ENCODE results near the gene TMEM9B.
"Not testable (repeated sequence)": the region's sequence is repeated elsewhere in the genome, so short reads cannot be mapped to it uniquely, and the experiment has no call there.

TMEM9B gene
- 22.8 to 32.0 (median 28.8) reads per million in 3 donors for total RNA-seq

DNA sequence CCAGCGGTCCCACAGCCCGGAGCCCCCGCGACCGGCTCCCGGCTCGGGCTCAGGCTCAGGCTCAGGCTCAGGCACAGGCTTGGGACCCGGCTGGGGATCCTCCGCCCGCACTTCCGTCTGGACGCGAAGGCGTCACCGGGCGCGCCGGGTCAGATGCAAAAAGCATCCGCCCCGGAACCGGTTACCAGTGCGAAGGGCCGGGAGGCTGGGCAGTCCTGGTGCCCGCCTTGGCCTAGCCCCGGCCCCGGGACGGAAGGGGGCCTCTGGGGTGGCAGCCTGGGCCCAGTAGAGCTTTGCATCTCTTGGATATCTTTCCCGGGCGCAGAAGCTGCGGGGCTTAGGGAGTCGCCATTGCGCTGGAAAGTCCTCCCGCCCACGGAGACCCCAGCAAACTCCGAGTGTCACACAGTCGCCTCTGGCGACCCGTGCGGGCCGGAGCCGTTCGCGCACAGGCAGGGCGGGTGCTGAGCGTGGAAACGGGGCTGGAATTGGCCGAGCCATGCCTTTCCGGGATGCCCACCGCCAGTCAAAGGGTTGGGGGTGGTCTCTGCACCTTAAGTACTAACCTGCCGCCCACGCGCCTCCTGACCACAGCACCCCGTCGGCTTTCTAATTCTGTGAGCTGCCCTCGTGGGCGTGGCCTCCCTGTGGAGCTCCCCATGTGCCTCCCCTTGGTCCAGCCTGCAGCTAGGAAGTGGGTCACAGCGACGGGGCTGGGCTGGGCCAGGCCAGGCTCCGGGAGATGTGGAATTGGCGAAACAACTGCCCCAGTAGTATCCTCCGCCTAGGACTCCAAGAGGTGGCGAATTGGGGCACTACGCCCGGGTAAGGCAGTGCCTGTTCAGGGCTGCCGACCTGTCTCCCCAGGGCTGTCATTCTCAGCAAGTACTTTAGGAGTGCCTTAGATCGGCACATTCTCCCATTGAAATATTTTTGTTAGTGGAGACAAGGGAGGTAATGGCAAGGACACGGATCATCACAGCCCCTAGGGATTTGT lies at the start of gene TMEM9B:
Gene TMEM9B, minus strand, starts transcription at position 119 of the 997 bp plus-strand sequence. CDS start 129 bp downstream, outside the sequence.
- Histone ChIP-seq H3K27ac (ENCODE audit: insufficient read depth, low read length, poor library complexity, severe bottlenecking) (peak within 1 kb of the TSS; percentile 86), H3K4me3 (ENCODE audit: insufficient read depth, low read depth, low read length, poor library complexity, severe bottlenecking) (peak within 1 kb of the TSS; percentile 93), H3K27me3 (replicated peaks; ENCODE audit: control insufficient read depth, insufficient read depth, low read length, poor library complexity, severe bottlenecking) (no peaks in the 10 kb centered on the region), H3K36me3 (ENCODE audit: control insufficient read depth, insufficient read depth, low read length) (no peaks in the 10 kb centered on the region), H3K9me3 (ENCODE audit: control insufficient read depth, low read length) (no peaks in the 10 kb centered on the region), H3K4me1 (ENCODE audit: control insufficient read depth, insufficient read depth, low read length, poor library complexity, severe bottlenecking) (peaks cover 13% of the 10 kb centered on the region)
- DNase-seq, result peak; percentile 43 to 66 (median 60)

DNA sequence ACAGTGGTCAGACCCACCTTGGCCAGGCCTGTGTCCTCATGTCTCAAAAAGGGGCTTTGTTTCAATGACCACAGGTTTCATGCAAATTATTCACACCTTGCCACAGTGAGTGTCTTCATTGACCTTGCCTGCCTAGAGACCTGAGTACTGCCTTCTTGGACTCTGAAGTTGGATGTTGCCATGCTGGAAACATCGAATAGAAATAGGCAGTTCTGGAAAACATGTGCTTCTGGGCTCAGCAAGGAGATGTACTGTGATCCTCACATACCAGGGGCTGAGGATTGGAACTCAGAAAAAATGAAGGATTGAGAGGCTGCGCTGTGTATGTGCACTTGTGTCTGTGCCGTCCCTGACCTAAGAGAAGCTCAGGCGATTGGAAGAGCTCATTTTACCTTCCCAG lies 49.1 kb upstream of the TMEM9B start:
- DNase-seq, result no peak
- Histone ChIP-seq H3K9me3 (ENCODE audit: control insufficient read depth, low read length) (no peaks in the 10 kb centered on the region), H3K36me3 (ENCODE audit: control insufficient read depth, insufficient read depth, low read length) (no peaks in the 10 kb centered on the region), H3K4me1 (ENCODE audit: control insufficient read depth, insufficient read depth, low read length, poor library complexity, severe bottlenecking) (peaks cover 9% of the 10 kb centered on the region), H3K4me3 (ENCODE audit: insufficient read depth, low read depth, low read length, poor library complexity, severe bottlenecking) (no peak overlapping the region), H3K27me3 (replicated peaks; ENCODE audit: control insufficient read depth, insufficient read depth, low read length, poor library complexity, severe bottlenecking) (no peaks in the 10 kb centered on the region), H3K27ac (ENCODE audit: insufficient read depth, low read length, poor library complexity, severe bottlenecking) (no peak overlapping the region)

DNA sequence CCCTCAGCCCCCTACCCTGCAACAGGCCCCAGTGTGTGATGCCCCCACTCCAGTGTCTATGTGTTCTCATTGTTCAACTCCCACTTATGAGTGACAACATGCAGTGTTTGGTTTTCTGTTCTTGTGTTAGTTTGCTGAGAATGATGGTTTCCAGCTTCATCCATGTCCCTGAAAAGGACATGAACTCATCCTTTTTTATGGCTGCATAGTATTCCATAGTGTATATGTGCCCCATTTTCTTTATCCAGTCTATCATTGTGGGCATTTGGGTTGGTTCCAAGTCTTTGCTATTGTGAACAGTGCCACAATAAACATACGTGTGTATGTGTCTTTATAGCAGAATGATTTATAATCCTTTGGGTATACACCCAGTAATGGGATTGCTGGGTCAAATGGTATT lies 45.3 kb upstream of the TMEM9B start:
- not testable (repeated sequence) for H3K4me3 ChIP-seq (ENCODE audit: insufficient read depth, low read depth, low read length, poor library complexity, severe bottlenecking); H3K27ac ChIP-seq (ENCODE audit: insufficient read depth, low read length, poor library complexity, severe bottlenecking); H3K4me1 ChIP-seq (ENCODE audit: control insufficient read depth, insufficient read depth, low read length, poor library complexity, severe bottlenecking); H3K9me3 ChIP-seq (ENCODE audit: control insufficient read depth, low read length); H3K27me3 ChIP-seq (replicated peaks; ENCODE audit: control insufficient read depth, insufficient read depth, low read length, poor library complexity, severe bottlenecking); DNase-seq; H3K36me3 ChIP-seq (ENCODE audit: control insufficient read depth, insufficient read depth, low read length)

DNA sequence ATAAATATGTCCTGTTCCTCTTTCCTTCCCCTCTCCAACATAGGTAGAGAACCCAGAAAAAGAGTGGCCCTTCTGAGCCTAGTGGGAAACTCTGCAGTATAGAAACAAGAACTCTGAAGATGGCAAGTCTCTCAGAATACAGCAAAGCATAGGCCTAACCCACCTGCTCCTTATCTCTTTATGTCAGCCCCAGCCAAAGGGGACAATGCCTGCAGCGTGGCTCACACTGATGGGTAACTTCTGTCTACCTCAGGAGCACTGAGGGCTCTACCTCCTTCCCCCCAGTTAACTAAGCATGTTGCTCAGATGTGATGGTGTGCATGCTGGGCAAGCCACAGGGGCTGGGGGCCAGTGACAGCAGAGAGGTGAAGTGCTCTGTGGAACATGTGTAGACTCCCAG lies 44.4 kb upstream of the TMEM9B start:
- peaks cover 8% of the 10 kb centered on the region for H3K4me1 ChIP-seq (ENCODE audit: control insufficient read depth, insufficient read depth, low read length, poor library complexity, severe bottlenecking)
- H3K4me3 ChIP-seq (ENCODE audit: insufficient read depth, low read depth, low read length, poor library complexity, severe bottlenecking), result no peak overlapping the region
- DNase-seq, result no peak
- H3K36me3 ChIP-seq (ENCODE audit: control insufficient read depth, insufficient read depth, low read length), result no peaks in the 10 kb centered on the region
- no peaks in the 10 kb centered on the region for H3K27me3 ChIP-seq (replicated peaks; ENCODE audit: control insufficient read depth, insufficient read depth, low read length, poor library complexity, severe bottlenecking)
- no peak overlapping the region for H3K27ac ChIP-seq (ENCODE audit: insufficient read depth, low read length, poor library complexity, severe bottlenecking)
- H3K9me3 ChIP-seq (ENCODE audit: control insufficient read depth, low read length), result no peaks in the 10 kb centered on the region

DNA sequence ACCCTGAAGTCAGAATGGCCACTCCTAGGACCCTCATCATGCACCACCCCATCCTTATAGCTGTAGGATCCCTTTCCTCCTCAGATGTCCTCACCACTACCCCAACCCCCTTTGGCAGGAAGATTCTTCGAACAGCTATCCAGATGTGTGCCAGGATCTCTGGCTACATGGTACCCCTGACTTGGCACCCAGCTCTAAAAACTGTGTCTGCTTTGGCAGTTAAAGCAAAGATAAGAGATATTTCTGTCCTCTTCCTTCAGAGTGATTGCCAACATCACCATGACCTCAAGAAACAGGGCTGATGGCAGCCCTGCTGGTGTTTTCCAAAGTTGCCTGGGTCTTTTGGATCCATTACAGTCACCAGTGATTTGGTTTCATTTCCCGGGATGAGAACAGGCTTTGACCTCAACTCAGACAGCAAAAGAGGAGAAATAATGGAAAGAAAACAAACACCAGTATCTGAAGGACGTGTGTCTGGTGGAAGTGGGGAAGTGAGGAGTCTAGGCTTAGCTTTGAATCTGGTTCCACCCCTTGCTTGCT lies 43.8 kb upstream of the TMEM9B start:
- Histone ChIP-seq H3K4me1 (ENCODE audit: control insufficient read depth, insufficient read depth, low read length, poor library complexity, severe bottlenecking) (peaks cover 13% of the 10 kb centered on the region), H3K36me3 (ENCODE audit: control insufficient read depth, insufficient read depth, low read length) (no peaks in the 10 kb centered on the region), H3K27ac (ENCODE audit: insufficient read depth, low read length, poor library complexity, severe bottlenecking) (no peak overlapping the region), H3K9me3 (ENCODE audit: control insufficient read depth, low read length) (no peaks in the 10 kb centered on the region), H3K4me3 (ENCODE audit: insufficient read depth, low read depth, low read length, poor library complexity, severe bottlenecking) (no peak overlapping the region), H3K27me3 (replicated peaks; ENCODE audit: control insufficient read depth, insufficient read depth, low read length, poor library complexity, severe bottlenecking) (peaks cover 2% of the 10 kb centered on the region)
- DNase-seq, result no peak

DNA sequence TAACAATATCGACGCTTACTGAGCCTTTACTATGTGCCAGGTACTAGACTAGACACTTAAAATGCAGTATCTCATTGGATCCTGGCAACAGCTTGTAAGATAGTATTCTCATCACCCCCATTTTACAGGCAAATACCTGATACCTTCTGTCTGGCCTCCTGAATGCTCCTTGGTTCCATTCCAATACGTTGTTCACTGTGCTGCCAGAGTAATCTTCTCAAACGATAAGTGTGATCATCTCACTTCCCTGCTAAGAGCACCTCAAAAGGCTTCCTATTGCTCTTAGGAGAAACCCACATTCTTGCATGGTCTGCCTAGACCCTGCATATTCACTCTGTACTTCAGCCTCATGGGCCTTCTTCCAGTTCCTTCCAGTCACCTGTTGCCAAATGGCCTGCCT lies 40.8 kb upstream of the TMEM9B start:
- peaks cover 4% of the 10 kb centered on the region for H3K27me3 ChIP-seq (replicated peaks; ENCODE audit: control insufficient read depth, insufficient read depth, low read length, poor library complexity, severe bottlenecking)

DNA sequence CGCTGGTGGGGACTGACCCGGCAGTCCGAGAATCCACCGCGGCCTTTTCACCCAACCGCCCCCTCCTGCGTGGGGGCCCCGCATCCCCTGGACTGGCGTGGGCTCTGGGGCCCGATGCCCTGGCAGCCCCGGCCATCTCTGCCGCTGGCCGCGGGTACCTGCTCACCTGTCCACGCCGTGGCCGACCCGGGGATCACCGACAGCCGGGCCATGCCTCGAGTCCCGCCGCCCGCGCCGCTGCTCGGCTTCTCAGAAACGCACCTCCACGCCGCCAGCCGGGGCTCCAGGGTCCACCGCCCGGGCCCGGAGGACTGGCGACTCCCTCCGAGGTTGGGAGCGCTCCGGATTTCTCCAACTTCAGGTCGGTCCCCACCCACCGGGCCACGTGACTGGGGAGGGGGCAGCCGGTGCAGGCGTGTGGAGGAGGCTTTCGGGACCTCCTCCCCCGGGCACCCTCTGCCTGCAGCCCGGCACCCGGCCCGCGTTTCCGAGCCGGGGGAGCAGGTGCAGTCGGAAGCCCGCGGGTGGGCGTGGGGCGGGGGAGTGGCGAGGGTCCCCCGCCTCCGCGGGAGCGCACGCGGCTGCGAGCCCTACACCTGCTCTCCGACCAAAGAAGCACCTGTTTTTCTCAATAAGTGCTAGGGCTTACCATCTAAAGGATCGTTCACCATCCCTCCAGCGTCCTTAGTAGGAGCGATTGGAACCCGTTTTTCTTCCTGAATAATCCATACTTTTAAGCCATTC lies 40.1 kb upstream of the TMEM9B start:
- no peaks in the 10 kb centered on the region for H3K9me3 ChIP-seq (ENCODE audit: control insufficient read depth, low read length)
- DNase-seq, result peak in 2 of 3 donors; percentile 15 to 32
- H3K4me3 ChIP-seq (ENCODE audit: insufficient read depth, low read depth, low read length, poor library complexity, severe bottlenecking), result peak overlapping the region; percentile 67
- peaks cover 18% of the 10 kb centered on the region for H3K4me1 ChIP-seq (ENCODE audit: control insufficient read depth, insufficient read depth, low read length, poor library complexity, severe bottlenecking)
- no peaks in the 10 kb centered on the region for H3K36me3 ChIP-seq (ENCODE audit: control insufficient read depth, insufficient read depth, low read length)
- H3K27ac ChIP-seq (ENCODE audit: insufficient read depth, low read length, poor library complexity, severe bottlenecking), result no peak overlapping the region
- H3K27me3 ChIP-seq (replicated peaks; ENCODE audit: control insufficient read depth, insufficient read depth, low read length, poor library complexity, severe bottlenecking), result peaks cover 4% of the 10 kb centered on the region

More for the DNA sequence above, 40.8 kb upstream of the TMEM9B start:
- Histone ChIP-seq H3K27ac (ENCODE audit: insufficient read depth, low read length, poor library complexity, severe bottlenecking) (no peak overlapping the region), H3K4me1 (ENCODE audit: control insufficient read depth, insufficient read depth, low read length, poor library complexity, severe bottlenecking) (peaks cover 18% of the 10 kb centered on the region), H3K9me3 (ENCODE audit: control insufficient read depth, low read length) (no peaks in the 10 kb centered on the region), H3K4me3 (ENCODE audit: insufficient read depth, low read depth, low read length, poor library complexity, severe bottlenecking) (no peak overlapping the region), H3K36me3 (ENCODE audit: control insufficient read depth, insufficient read depth, low read length) (no peaks in the 10 kb centered on the region)
- no peak for DNase-seq

DNA sequence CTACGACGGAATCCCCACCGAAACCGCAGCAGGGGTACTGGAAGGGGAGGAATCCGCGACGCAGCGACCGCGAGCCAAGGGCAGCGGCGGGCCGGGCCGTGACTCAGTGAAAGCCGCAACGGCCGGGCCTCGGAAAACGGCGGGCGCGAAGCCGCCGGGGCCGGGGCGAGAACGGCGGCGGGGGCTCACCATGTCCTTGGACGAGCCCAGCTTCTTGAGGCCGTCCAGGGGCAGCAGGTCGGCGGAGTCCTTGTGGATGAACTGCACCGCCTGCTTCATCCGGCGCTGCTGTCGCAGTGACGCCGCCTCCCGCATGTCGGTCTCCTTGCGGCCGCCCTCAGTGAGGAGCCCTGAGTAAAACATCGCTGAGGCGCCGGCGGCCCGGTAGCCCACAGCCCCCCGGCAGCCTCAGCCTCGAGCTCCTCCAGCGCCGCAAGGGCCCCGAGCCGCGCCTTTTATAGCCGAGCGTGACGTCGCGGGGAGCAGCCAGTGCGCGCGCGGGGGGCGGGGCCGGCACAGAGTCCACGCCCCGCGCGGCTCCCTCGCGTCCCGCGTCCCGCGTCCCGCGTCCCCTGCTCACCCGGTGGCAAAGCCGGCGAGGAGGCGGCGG lies 39.4 kb upstream of the TMEM9B start, which contains the start of gene NRIP3:
Gene NRIP3, minus strand, starts transcription at position 429 of the 610 bp plus-strand sequence. Its CDS starts 66 bp downstream, at position 363.
- Histone ChIP-seq H3K9me3 (ENCODE audit: control insufficient read depth, low read length) (no peaks in the 10 kb centered on the region), H3K27ac (ENCODE audit: insufficient read depth, low read length, poor library complexity, severe bottlenecking) (no peak within 1 kb of the TSS), H3K36me3 (ENCODE audit: control insufficient read depth, insufficient read depth, low read length) (no peaks in the 10 kb centered on the region), H3K4me3 (ENCODE audit: insufficient read depth, low read depth, low read length, poor library complexity, severe bottlenecking) (peak within 1 kb of the TSS; percentile 67), H3K4me1 (ENCODE audit: control insufficient read depth, insufficient read depth, low read length, poor library complexity, severe bottlenecking) (peaks cover 18% of the 10 kb centered on the region), H3K27me3 (replicated peaks; ENCODE audit: control insufficient read depth, insufficient read depth, low read length, poor library complexity, severe bottlenecking) (peaks cover 4% of the 10 kb centered on the region)
- peak; percentile 76 to 82 (median 80) for DNase-seq

DNA sequence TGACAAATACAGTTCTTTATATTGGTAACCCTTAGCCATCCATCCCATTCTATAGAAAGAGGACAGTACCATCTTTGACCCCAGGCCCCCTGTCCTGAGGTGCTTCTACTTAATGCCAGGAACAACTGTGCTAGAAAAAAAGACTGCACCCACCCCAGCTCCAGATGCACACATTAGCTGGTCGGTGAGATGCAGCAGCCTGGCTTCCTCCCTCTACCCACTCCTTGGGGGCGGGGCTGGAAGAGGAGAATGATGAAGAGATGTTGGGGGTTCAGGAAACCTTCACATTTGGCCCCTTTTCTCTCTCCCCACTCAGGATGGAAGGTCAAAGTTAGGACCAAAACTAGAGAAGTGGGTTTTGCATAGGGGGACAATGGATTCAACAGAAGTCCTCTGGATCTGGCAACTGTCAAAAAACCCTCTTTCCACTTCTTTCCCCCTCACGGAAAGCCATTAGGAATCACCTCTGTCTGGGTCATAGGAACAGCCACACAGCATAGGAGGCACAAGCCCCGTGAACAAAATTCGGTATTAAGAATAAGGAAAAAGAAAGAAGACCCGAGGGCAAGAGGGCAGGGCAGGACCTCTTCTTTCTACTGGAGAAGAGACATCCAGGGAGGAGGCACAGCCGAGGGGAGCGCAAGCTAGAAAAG lies 38.8 kb upstream of the TMEM9B start:
- Histone ChIP-seq H3K27me3 (replicated peaks; ENCODE audit: control insufficient read depth, insufficient read depth, low read length, poor library complexity, severe bottlenecking) (peaks cover 4% of the 10 kb centered on the region), H3K4me1 (ENCODE audit: control insufficient read depth, insufficient read depth, low read length, poor library complexity, severe bottlenecking) (peaks cover 18% of the 10 kb centered on the region), H3K9me3 (ENCODE audit: control insufficient read depth, low read length) (no peaks in the 10 kb centered on the region), H3K27ac (ENCODE audit: insufficient read depth, low read length, poor library complexity, severe bottlenecking) (no peak overlapping the region), H3K36me3 (ENCODE audit: control insufficient read depth, insufficient read depth, low read length) (no peaks in the 10 kb centered on the region), H3K4me3 (ENCODE audit: insufficient read depth, low read depth, low read length, poor library complexity, severe bottlenecking) (peak overlapping the region; percentile 67)
- no peak for DNase-seq
